ENCODE results near the gene GREM1.

GREM1 gene

DNA sequence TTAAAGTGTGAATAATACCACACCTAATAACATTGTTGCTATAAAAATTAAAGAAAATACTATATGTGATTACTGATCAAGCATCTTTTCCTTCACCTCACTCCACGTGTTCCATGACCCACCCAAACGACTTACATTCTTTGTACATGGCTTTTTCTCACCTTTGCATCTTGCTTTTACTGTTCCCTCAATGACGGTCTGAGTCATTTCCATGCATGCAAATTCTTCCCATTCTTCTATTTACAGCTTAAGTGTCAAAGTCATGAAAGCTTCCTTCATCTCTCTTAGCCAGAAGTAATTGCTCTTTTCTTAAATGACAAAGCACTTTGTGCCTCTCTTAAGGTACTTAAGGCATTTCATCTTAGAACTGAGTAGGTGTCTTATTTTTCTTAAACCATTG, 64.0 kb downstream of the GREM1 start:
- DNase-seq (ENCODE audit: low read depth in 2 of 2) = no peak

DNA sequence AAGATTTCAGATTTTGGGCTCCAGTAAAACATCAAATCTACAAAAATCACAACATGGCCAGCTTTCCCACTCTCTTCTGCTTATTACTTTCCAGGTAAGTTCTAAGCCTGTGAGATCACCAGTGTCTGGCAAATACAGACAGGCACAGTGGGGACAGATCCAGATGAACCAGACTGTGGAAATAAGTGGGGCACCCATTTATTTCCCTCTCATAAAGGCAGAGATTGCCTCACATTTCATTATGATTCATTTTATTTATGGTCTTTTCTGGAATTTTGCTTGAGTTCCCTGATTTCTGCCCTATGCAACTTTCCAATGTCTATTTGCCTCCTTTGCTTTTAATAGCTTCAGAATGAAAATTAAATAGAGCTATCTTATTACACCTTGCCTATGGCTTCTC, 66.8 kb downstream of the GREM1 start:
- no peak for DNase-seq (ENCODE audit: low read depth in 2 of 2)

DNA sequence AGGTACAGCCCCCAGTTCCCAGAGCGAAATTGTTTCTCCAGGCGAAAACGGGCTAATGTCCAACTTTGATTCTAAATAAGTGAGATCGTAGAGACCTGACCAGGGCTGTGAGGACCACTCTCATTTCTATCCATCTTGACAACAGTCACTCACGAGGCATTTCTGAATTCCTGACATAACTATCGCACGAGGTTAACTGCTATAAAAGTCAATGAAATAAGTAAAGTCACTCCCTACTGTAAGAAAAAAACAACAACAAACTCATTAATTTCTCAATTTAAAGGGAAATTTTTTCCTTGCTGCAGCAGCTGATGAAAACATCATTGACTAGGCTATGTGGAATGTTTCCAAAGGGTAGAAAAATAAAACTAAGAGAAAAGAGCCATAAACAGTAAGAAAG, 69.1 kb downstream of the GREM1 start:
- DNase-seq (ENCODE audit: low read depth in 2 of 2) = no peak

DNA sequence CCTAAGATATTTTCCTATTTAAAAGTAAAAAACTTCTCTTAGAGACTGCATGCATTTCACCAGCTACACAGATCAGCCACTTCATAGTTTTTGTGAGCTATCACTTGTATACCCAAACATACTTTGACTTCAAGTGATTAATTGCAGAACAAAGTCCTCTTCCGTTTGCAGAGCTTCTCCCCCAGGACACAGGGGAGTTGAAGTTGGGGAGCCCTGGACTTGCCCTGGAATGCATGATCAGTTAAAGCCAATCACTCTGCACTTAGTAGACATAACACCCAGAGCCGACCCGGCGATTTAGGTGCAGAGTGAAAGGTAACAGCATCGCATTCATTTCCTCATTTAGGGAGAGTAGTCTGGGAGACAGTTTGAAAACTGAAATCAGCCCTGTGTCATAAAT, 70.1 kb downstream of the GREM1 start:
- no peak for DNase-seq (ENCODE audit: low read depth in 2 of 2)

DNA sequence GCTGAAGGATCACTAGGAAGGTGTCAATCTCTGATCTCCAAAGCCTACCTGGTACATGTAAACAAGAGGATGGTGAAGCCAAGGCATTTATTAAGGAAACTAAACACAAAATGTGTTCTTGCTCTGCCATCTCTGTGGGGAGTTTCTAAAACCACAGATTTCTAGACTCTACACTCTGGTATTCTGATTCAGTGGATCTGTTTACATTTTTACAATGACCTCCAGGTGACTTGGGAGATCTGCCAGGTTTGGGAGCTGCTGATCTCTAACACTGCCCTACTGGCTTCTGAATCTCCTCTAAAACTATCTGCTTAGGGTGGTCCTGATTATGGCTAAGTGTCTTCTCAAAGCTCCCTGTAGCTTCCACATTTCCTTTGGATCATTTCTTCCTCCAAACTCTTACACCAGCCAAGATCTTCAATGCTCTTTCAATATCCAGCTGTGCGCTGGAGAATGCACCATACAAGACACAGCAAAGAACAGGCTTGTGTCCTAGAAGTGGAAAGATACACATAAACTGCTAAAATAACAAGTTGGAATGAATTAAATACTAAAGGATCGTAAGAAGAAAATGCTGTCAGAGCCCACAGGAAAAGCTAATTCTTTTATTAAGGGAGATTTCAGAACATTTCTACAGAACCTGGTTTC, 72.7 kb downstream of the GREM1 start:
- DNase-seq (ENCODE audit: low read depth in 2 of 2) = no peak

DNA sequence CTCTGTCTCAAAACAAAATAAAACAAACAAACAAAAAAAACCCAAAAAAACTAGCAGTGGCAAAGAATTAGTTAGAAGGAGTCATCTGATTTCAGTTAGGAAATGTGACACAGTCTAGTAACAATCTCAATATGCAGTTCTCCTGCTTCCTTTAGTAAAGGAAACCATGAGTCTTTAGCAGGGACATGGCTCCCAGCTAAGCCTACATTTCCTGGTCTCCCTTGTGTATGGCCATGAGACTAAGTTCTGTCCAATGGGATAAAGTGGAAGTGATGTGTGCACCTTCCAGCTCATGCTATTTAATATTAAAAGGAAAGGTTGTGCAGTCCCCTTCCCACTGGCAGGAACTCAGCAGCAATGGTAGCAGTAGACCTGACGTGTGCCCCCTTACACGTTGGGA, 74.6 kb downstream of the GREM1 start:
- DNase-seq (ENCODE audit: low read depth in 2 of 2) = no peak
